ENCODE results near the gene HAPLN1.

Gene HAPLN1

GRCh38 chr5:83718195-83718825 is 2.3 kb downstream of the HAPLN1 start:
- DNase-seq (ENCODE audit: low spot score), result peak; percentile 82

GRCh38 chr5:83715236-83716065 is 5.2 kb downstream of the HAPLN1 start:
- peak; percentile 83 for DNase-seq (ENCODE audit: low spot score)

- peak; percentile 22 for DNase-seq (ENCODE audit: low spot score)
Observed at GRCh38 chr5:83714810-83715209, 5.8 kb downstream of the HAPLN1 start.

GRCh38 chr5:83711982-83712601 is 8.6 kb downstream of the HAPLN1 start:
- peak; percentile 68 for DNase-seq (ENCODE audit: low spot score)

GRCh38 chr5:83709973-83710372 is 10.7 kb downstream of the HAPLN1 start:
- no peak for DNase-seq (ENCODE audit: low spot score)

- no peak for DNase-seq (ENCODE audit: low spot score)
Observed at GRCh38 chr5:83708170-83708569, 12.5 kb downstream of the HAPLN1 start.

GRCh38 chr5:83703059-83703458 is 17.6 kb downstream of the HAPLN1 start:
- DNase-seq (ENCODE audit: low spot score), result no peak

GRCh38 chr5:83701886-83702285 is 18.8 kb downstream of the HAPLN1 start:
- no peak for DNase-seq (ENCODE audit: low spot score)

- DNase-seq (ENCODE audit: low spot score), result no peak
Observed at GRCh38 chr5:83689881-83690280, 30.8 kb downstream of the HAPLN1 start.

- no peak for DNase-seq (ENCODE audit: low spot score)
Observed at GRCh38 chr5:83688281-83688680, 32.4 kb downstream of the HAPLN1 start.

GRCh38 chr5:83687124-83687619 is 33.5 kb downstream of the HAPLN1 start:
- DNase-seq (ENCODE audit: low spot score), result no peak

GRCh38 chr5:83686251-83686650 is 34.4 kb downstream of the HAPLN1 start:
- DNase-seq (ENCODE audit: low spot score), result no peak

GRCh38 chr5:83683836-83684235 is 36.8 kb downstream of the HAPLN1 start:
- no peak for DNase-seq (ENCODE audit: low spot score)

GRCh38 chr5:83672646-83673045 is 48.0 kb downstream of the HAPLN1 start:
- DNase-seq (ENCODE audit: low spot score), result no peak

GRCh38 chr5:83672158-83672557 is 48.5 kb downstream of the HAPLN1 start:
- no peak for DNase-seq (ENCODE audit: low spot score)

- DNase-seq (ENCODE audit: low spot score), result no peak
Observed at GRCh38 chr5:83665631-83666030, 55.0 kb downstream of the HAPLN1 start.

- no peak for DNase-seq (ENCODE audit: low spot score)
Observed at GRCh38 chr5:83662558-83662957, 58.1 kb downstream of the HAPLN1 start.

GRCh38 chr5:83657807-83658525 is 62.7 kb downstream of the HAPLN1 start:
- no peak for DNase-seq (ENCODE audit: low spot score)

- no peak for DNase-seq (ENCODE audit: low spot score)
Observed at GRCh38 chr5:83654427-83654994, 66.1 kb downstream of the HAPLN1 start.

GRCh38 chr5:83653669-83654068 is 67.0 kb downstream of the HAPLN1 start:
- DNase-seq (ENCODE audit: low spot score), result peak; percentile 6

GRCh38 chr5:83645936-83646335 is 74.7 kb downstream of the HAPLN1 start:
- DNase-seq (ENCODE audit: low spot score), result no peak

GRCh38 chr5:83644301-83644700 is 76.4 kb downstream of the HAPLN1 start:
- DNase-seq (ENCODE audit: low spot score), result no peak
